Measurements from ENCODE around the gene ITIH1.

Gene ITIH1

DNA sequence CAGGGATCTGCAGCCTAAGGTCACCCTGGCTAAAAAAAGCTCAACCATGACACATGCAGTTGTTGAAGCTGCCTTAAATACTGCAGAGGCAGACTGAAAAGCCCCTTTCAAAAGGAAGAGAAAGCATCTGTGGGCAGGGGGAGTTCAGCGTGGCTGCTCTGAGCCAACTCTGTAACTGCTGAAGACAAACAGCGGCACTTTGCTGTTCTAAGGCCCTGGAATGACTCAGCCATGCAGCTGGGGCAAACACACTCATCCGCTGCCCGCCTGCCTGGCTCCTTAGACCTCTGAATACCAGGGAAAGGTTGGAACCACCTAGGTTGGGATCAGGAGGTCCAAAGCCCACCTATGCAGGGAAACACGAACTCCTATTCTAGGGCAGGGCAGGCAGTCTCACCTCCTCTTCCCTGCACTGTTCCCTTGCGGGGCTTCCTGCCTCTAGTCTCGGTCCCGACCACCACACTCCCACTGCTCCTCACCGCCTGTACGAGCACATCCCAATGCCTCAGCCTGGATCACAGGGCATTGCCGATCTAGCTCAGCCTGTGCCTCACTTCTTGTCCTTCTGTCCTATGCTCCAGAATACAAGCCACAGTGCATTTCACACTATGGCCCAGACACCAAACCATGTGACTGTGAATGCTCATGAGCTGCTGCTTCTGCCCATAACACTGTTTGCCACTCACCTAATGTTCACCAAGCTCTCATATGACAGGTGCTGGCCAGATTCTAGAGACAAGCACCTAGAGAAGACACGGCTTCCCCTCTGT, 64.0 kb downstream of the ITIH1 start:
- no peak for DNase-seq (ENCODE audit: low spot score)
